GM19240 (cell line): ENCODE data around the gene TLX1.
"Not testable (repeated sequence)": the region's sequence is repeated elsewhere in the genome, so short reads cannot be mapped to it uniquely, and the experiment has no call there.

ENCODE experiments used
- DNase-seq: peaks from one replicate; pipeline ENCODE4 v3.0.0; 2011; ENCODE audit warnings: low spot score; ENCODE audit not compliant: insufficient read length

TLX1 gene

GRCh38 chr10:101146392-101147251, 15.5 kb downstream of the TLX1 start:
- no peak for DNase-seq

DNA sequence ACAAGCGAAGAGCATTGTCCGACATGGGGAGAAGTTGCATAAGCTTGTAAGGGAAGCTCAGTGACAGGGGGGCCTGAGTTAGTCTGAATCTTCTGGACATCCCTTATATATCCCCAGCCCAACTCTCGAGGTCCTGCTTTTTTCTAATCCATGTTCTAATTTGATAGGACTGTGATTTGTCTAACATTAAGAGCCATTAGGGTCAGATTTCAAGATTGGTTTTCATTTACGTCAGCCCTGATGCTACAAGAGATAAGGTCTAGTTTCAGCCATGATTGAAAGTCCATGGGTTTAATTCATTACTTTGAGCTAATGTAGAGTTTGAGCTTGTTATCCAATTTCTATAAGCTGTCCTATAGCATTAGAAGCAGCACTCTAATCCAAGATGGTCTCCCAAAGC, 20.3 kb downstream of the TLX1 start:
- no peak for DNase-seq

DNA sequence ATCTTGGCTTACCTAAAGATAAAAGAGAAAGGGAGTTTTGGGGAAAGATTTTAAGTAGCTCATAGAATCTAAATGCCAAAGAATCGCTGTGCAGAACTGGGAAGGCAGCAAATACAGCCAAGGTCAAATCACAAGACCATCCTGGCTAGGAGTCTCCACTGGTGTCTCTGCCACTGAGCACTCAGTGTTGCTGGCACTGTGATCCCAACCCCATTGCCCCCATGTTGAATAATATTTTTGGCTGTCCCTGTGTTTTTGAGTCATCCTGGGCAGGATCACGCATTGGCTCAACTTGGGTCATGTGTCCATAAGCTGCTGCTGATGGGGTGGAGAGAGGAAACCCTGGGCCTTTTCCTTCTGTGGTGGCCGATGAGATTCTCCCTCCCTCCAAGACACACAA, 21.2 kb downstream of the TLX1 start:
- no peak for DNase-seq

GRCh38 chr10:101154506-101154905, 23.4 kb downstream of the TLX1 start:
- not testable (repeated sequence) for DNase-seq

DNA sequence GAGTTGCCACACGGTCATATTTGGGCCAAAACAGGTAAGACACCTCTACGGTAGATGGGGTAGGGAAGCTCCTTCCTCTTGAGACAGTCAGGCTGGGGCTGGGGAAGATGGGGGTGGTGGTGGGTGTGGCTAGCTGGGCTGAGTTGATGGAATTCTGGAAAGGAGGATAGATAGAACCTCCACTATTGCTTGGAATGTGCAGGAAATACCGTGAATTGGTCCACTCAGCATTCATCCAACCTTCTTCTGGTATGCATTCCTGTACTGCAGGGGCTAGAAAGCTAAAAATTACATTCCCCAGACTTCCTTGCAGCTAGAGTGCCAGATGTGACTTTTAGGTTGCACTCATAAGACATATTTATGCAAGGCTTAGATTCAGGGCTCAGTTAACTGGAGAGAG, 24.8 kb downstream of the TLX1 start:
- DNase-seq: no peak

DNA sequence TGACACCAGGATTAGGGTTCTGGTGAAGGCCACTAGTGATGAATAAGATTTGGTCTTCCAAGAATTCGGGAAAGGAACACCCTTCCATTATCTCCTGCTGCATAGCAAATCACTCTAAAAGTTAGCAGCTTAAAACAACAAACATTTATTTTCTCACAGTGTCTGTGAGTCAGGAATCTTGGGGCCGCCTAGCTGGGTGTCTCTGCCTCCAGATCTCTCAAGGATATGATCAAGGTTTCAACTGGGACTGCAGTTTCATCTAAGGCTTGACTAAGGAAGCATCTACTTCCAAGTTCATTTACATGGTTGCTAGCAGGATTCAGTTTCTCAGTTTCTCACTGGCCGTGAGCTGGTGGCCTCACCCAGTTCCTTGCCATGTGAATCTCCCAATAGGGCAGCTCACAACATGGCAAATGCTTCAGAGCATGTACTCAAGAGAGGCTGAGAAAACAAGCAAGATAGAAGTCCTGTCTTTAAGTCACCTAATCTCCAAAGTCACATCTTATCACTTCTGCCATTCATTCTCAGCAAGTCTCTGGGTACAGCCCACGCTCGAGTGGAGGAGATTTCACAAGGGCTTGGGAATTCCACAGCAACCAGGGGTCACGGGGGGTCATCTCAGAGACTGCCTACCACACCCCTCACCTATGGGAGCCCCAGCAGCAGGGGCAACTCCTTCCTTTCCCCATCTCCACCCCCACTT, 26.8 kb downstream of the TLX1 start:
- DNase-seq: no peak

- DNase-seq: no peak
Observed at GRCh38 chr10:101158459-101159058, 27.5 kb downstream of the TLX1 start.

GRCh38 chr10:101161494-101162299, 30.6 kb downstream of the TLX1 start:
- DNase-seq: peak; percentile 75

- no peak for DNase-seq
Observed at GRCh38 chr10:101162677-101163076, 31.6 kb downstream of the TLX1 start.

- no peak for DNase-seq
Observed at GRCh38 chr10:101164020-101164419, 32.9 kb downstream of the TLX1 start.

- no peak for DNase-seq
Observed at GRCh38 chr10:101165736-101166135, 34.6 kb downstream of the TLX1 start.

DNA sequence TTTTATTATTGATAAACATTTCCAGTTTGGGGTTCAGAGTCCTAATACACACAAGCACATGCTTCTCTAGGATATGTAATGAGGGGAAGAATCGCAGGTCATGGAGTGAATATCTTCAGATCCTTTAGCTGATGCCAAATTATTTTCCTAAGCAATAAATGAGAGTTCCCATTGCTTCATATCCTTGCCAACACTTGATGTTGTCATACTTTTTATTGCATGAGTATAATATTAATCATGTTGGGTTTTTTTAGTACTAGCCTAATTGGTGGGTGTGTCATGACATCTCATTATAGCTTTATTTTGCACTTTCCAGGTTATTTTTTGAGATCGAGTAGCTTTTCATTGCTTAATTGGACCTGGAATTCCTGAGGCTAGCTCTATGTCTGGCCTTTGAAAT, 35.3 kb downstream of the TLX1 start:
- no peak for DNase-seq

DNA sequence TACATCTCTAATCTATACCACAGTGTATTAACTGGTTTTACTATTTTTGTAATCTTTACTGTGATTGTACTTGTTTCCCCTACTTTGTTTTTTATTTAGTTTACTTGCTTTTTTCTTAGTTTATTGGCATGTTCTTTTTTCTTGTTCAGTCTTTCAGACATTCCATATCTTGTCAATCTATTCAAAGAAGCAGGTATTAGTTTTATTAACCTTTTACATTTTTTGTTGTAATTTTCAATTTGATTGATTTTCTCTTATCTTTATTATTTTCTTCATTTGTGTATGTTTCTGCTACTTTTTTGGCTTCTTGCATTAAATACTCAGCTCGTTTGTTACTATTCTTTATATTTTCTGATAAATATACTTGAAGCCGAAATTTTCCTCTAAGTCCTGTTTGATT, 41.6 kb downstream of the TLX1 start:
- no peak for DNase-seq

DNA sequence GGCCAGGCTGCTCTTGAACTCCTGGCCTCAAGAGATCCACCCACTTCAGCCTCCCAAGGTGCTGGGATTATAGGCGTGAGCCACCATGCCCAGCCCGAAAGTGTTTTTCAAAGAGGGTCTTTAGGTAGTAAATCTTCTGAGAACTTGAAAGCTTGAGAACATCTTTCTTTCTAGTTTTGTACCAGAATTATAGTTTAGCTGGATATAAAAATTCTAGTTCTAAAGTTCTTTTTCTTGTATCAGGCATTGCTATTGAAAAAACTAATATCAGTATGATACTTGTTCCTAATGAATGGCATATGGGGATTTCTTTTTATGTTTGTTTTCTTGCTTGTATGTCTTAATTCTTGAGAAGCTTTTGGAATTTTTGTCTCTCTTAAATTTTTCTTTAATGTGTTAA, 43.2 kb downstream of the TLX1 start:
- DNase-seq: no peak

DNA sequence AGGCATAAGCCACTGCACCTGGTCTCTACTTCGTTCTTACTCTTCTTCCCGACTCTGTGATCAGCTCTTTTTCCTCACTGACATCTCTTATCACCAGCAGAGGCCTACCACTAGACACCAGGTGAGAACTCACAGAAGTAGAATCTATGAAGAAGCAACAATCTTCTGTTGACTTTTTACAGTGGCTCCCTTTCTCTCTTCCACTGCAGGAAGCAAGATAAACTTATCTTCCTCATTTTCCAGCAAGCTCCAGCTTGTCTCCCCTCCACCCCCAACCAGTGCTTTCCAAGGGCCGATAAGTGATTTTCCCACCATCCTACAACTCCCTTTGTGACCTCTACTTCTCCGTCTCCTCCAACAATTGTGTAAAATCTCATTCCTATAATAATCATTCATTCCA, 45.5 kb downstream of the TLX1 start:
- DNase-seq: no peak

DNA sequence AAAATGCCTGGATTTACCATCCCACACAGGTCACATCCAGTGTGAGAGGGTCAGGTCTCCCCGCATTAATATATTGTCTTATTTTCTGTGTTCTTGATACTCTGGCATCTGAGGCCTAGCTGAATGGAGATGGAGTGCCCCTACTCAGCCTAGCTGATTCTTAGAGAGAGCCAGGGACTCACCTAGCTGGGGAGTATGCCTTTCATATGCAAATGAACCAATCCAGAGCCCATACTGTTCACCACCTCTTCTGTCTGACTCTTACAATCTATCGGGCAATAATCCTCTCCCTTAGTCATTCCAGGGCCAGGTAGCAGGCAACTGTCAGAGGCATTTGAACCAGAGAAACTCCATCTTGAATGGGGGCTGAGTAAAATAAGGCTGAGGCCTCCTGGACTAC, 51.8 kb downstream of the TLX1 start:
- DNase-seq: no peak

DNA sequence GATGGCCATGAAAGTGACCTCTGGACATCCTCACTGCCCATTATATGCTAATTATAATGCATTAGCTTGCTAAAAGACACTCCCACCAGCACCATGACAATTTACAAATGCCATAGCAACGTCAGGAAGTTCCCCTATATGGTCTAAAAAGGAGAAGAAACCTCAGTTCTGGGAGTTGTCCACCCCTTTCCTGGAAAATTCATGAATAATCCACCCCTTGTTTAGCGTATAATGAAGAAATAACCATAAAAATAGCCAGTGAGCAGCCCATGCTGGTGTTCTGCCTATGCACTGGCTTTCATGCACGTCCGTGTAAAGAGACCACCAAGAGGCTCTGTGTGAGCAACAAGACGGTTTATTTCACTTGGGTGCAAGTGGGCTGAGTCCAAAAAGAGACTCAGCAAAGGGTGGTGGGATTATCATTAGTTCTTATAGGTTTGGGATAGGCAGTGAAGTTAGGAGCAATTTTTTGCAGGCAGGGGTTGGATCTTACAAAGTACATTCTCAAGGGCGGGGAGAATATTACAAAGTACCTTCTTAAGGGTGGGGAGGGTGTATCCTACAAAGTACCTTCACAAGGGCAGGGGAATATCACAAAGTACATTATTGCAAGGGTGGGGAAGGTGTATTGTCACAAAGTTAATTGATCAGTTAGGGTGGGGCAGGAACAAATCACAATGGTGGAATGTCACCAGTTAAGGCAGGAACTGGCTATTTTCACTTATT, 52.5 kb downstream of the TLX1 start:
- DNase-seq: no peak
